K562 (cell line): ENCODE results near the gene RPS19BP1. TPM values are rescaled to one million over a fixed set of nuclear protein-coding genes. Genes with fewer than 3 reads are reported as not detected.

ENCODE experiments used
- ATF7 ChIP-seq: fragments of 450-650 bp; IDR thresholded peaks from 2 replicates; pipeline ENCODE4 v1.7.1; 2014; ENCODE audit warnings: mild to moderate bottlenecking, moderate library complexity
- BRF1 ChIP-seq: IDR thresholded peaks from 3 replicates; pipeline ENCODE4 v1.6.1; 2011; ENCODE audit warnings: borderline replicate concordance, mild to moderate bottlenecking; ENCODE audit not compliant: insufficient read length; ENCODE audit errors: extremely low read depth
- IFI16 ChIP-seq: fragments of 250-450 bp; sonication (Bioruptor Pico); IDR thresholded peaks from 2 replicates; pipeline ENCODE4 v2.1.2; 2022; ENCODE audit warnings: mild to moderate bottlenecking, inconsistent platforms
- JUND ChIP-seq, 2 experiments: IDR thresholded peaks; 2 replicates in 1 of 2; 3 replicates in 1 of 2; pipeline ENCODE4 v1.6.1; 2011; ENCODE audit warnings: borderline replicate concordance in 2 of 2, low read depth in 2 of 2, low read length in 2 of 2, improper control_type of control experiment in 1 of 2, missing biosample characterization in 1 of 2, missing genetic modification characterization in 1 of 2, missing genetic modification reagents in 1 of 2
- L3MBTL2 ChIP-seq: fragments of 450-650 bp; IDR thresholded peaks from 2 replicates; pipeline ENCODE4 v1.6.1; 2016; ENCODE audit warnings: mild to moderate bottlenecking, moderate library complexity
- XRCC5 ChIP-seq: fragments of 200-400 bp; formaldehyde crosslinking; IDR thresholded peaks from 2 replicates; pipeline ENCODE4 v1.6.1; 2017; ENCODE audit warnings: low read depth, mild to moderate bottlenecking, low read length
- ZBTB1 ChIP-seq: sonication (generic); formaldehyde crosslinking; IDR thresholded peaks from 2 replicates; pipeline ENCODE4 v1.8.1; 2023; ENCODE audit warnings: missing genetic modification reagents, low read depth, mild to moderate bottlenecking, borderline replicate concordance
- ZFX ChIP-seq: sonication (generic); formaldehyde crosslinking; IDR thresholded peaks from 2 replicates; pipeline ENCODE4 v1.8.0; 2022; ENCODE audit warnings: mild to moderate bottlenecking, missing genetic modification reagents, moderate library complexity
- polyA plus RNA-seq, 8 experiments: library from polyadenylated mRNA; depleted of rRNA in 4 of 8; stranded (reverse) in 5 of 8; unstranded in 3 of 8; fragments of >200 nt; fragmentation: Nextera tagmentation in 2 of 8; fragmentation: Illumina TruSeq in 1 of 8; extraction: Ambion mirVana in 2 of 8; extraction: Trizol in 1 of 8; gene quantifications; 2 replicates each; pipeline versions ENCODE4 v1.2.1 to v1.2.3, GENCODE V29; 2011 to 2014; ENCODE audit warnings: inconsistent platforms in 1 of 8, missing spikeins in 1 of 8
- total RNA-seq, 7 experiments: library from RNA; depleted of rRNA in 6 of 7; stranded (reverse); fragments of >200 nt in 6 of 7; fragmentation: Illumina TruSeq in 2 of 7; extraction: Trizol in 2 of 7; gene quantifications; 2 replicates each; pipeline versions ENCODE4 v1.2.1 to v1.2.3, GENCODE V29; 2011 to 2021; ENCODE audit warnings: low replicate concordance in 1 of 7
- TF ChIP-seq, protein P1 (sequence below), 3 experiments: IDR thresholded peaks in 2 of 3; conservative IDR thresholded peaks in 1 of 3; 2 replicates each; pipeline ENCODE4 v1.5.1; 2011 to 2012; ENCODE audit warnings: low read length in 3 of 3, mild to moderate bottlenecking in 3 of 3, control low read depth in 2 of 3, improper control_type of control experiment in 1 of 3, inconsistent platforms in 1 of 3, low read depth in 1 of 3, mixed read lengths in 1 of 3, moderate library complexity in 1 of 3; ENCODE audit not compliant: insufficient read depth in 2 of 3
- TF ChIP-seq, protein P2 (sequence below): fragments of 450-650 bp; IDR thresholded peaks from 2 replicates; pipeline ENCODE4 v1.6.1; 2018; ENCODE audit not compliant: partially characterized antibody
- TF ChIP-seq, protein P3 (sequence below), 2 experiments: fragments of 450-650 bp in 1 of 2; sonication (generic) in 1 of 2; formaldehyde crosslinking; conservative IDR thresholded peaks; 2 replicates each; pipeline versions ENCODE4 v1.4.0 to v1.8.1; 2020 to 2022; ENCODE audit warnings: mild to moderate bottlenecking in 1 of 2, missing genetic modification reagents in 1 of 2

Gene RPS19BP1
- total and polyA plus RNA-seq, 9 of the 15 experiments (the other 6 are each of a cell fraction or from before 2014, with no cell fraction given), result 3.0 to 223 (median 84.3) TPM

DNA sequence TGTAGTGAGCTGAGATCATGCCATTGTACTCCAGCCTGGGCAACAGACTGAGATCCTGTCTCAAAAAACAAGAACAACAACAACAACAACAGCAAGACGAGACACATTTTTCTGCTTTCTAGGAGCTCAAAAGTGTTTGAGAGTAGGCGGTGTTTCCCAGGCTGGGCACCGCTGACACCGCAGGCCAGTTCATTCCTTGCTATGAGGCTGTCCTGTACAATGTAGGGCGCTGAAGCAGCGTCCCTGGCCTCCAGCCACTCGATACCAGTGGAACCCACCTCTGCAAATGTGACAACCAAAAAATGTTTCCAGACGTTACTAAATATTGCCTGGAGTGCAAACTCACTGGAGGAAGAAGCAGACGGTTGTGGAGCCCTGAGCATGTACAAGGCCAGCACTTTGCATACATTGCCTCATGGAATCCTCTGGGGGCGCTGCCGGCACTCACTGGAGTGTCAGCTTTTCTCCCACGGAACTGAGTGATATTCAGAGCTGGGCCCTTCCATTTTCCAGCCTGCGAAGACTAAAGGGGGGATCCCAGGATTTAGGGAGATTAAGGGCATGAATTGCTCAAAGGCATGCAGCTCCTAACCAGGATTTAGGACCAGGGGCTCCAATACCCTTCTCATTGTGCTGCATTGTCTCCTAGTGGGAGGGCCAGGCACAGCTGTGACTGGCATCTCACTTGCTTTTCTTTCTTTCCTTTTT, 36.3 kb downstream of the RPS19BP1 start (continued):
- no peak for TF ChIP-seq IFI16 (CRISPR knock-in tag)
- TF ChIP-seq XRCC5, result peak; percentile 25; the same call in 1 of the 2 replicates
- no peak for TF ChIP-seq ZBTB1
- 0 out of 2 replicates have a peak, but pooled peaks have one; percentile 12 for TF ChIP-seq JUND (IDR thresholded peaks at IDR 0.05; ENCODE audit: borderline replicate concordance, low read depth, low read length)
- TF ChIP-seq JUND (tag; IDR thresholded peaks at IDR 0.05; ENCODE audit: borderline replicate concordance, low read depth, low read length), result no peak; the same call in 2 of the 3 replicates
- TF ChIP-seq, protein P1, sequence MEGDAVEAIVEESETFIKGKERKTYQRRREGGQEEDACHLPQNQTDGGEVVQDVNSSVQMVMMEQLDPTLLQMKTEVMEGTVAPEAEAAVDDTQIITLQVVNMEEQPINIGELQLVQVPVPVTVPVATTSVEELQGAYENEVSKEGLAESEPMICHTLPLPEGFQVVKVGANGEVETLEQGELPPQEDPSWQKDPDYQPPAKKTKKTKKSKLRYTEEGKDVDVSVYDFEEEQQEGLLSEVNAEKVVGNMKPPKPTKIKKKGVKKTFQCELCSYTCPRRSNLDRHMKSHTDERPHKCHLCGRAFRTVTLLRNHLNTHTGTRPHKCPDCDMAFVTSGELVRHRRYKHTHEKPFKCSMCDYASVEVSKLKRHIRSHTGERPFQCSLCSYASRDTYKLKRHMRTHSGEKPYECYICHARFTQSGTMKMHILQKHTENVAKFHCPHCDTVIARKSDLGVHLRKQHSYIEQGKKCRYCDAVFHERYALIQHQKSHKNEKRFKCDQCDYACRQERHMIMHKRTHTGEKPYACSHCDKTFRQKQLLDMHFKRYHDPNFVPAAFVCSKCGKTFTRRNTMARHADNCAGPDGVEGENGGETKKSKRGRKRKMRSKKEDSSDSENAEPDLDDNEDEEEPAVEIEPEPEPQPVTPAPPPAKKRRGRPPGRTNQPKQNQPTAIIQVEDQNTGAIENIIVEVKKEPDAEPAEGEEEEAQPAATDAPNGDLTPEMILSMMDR (IDR thresholded peaks at IDR 0.05 in 2 of 3, conservative IDR thresholded peaks at IDR 0.05 in 1 of 3; ENCODE audit: insufficient read depth in 2 of 3, low read depth in 1 of 3, low read length in 3 of 3), result peak; percentile 77 to 84 (median 82)
- TF ChIP-seq, protein P2, sequence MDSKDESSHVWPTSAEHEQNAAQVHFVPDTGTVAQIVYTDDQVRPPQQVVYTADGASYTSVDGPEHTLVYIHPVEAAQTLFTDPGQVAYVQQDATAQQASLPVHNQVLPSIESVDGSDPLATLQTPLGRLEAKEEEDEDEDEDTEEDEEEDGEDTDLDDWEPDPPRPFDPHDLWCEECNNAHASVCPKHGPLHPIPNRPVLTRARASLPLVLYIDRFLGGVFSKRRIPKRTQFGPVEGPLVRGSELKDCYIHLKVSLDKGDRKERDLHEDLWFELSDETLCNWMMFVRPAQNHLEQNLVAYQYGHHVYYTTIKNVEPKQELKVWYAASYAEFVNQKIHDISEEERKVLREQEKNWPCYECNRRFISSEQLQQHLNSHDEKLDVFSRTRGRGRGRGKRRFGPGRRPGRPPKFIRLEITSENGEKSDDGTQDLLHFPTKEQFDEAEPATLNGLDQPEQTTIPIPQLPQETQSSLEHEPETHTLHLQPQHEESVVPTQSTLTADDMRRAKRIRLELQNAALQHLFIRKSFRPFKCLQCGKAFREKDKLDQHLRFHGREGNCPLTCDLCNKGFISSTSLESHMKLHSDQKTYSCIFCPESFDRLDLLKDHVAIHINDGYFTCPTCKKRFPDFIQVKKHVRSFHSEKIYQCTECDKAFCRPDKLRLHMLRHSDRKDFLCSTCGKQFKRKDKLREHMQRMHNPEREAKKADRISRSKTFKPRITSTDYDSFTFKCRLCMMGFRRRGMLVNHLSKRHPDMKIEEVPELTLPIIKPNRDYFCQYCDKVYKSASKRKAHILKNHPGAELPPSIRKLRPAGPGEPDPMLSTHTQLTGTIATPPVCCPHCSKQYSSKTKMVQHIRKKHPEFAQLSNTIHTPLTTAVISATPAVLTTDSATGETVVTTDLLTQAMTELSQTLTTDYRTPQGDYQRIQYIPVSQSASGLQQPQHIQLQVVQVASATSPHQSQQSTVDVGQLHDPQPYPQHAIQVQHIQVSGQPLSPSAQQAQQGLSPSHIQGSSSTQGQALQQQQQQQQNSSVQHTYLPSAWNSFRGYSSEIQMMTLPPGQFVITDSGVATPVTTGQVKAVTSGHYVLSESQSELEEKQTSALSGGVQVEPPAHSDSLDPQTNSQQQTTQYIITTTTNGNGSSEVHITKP, result peak; percentile 73
- peak; percentile 65 for TF ChIP-seq L3MBTL2
- TF ChIP-seq, protein P3, sequence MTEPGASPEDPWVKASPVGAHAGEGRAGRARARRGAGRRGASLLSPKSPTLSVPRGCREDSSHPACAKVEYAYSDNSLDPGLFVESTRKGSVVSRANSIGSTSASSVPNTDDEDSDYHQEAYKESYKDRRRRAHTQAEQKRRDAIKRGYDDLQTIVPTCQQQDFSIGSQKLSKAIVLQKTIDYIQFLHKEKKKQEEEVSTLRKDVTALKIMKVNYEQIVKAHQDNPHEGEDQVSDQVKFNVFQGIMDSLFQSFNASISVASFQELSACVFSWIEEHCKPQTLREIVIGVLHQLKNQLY (CRISPR knock-in tag; conservative IDR thresholded peaks at IDR 0.05), result no peak
- TF ChIP-seq BRF1, result no peak
- TF ChIP-seq ATF7, result peak; percentile 17; the same call in 1 of the 2 replicates
- no peak; the same call in none of the 2 replicates for TF ChIP-seq ZFX (CRISPR knock-in tag)
- TF ChIP-seq, all 486 proteins: peak for 17
